ENCODE results near the gene NFKBIA. TPM values are rescaled to one million over a fixed set of nuclear protein-coding genes. Genes with fewer than 3 reads are reported as not detected.
A peak's percentile ranks its signal among the peaks of the same experiment; 100 is the strongest.
"Not testable (repeated sequence)": the region's sequence is repeated elsewhere in the genome, so short reads cannot be mapped to it uniquely, and the experiment has no call there.

NFKBIA gene
- total RNA-seq, 3 donors from 2014 or later = 134 to 180 (median 153) TPM

- Histone ChIP-seq H3K9me3 (peaks cover 11% of the 10 kb centered on the region), H3K36me3 (ENCODE audit: low read depth) (no peaks in the 10 kb centered on the region), H3K4me3 (no peak overlapping the region), H3K4me1 (ENCODE audit: low read depth) (peaks cover 10% of the 10 kb centered on the region)
- TF ChIP-seq CTCF (IDR thresholded peaks at IDR 0.05) = no peak
- DNase-seq (no peak), ATAC-seq (peak; percentile 74)
- intact Hi-C loops (cut with DNase I, micrococcal nuclease) = no loop called here
Observed at GRCh38 chr14:35374263-35374712, 30.3 kb downstream of the NFKBIA start.

- ATAC-seq; DNase-seq; intact Hi-C loops (cut with DNase I, micrococcal nuclease); H3K4me3 ChIP-seq; H3K36me3 ChIP-seq (ENCODE audit: low read depth); H3K4me1 ChIP-seq (ENCODE audit: low read depth): not testable (repeated sequence)
- H3K9me3 ChIP-seq = peaks cover 11% of the 10 kb centered on the region
Observed at GRCh38 chr14:35373208-35373607, 31.3 kb downstream of the NFKBIA start.

GRCh38 chr14:35370969-35371368, 33.6 kb downstream of the NFKBIA start:
- no peak for TF ChIP-seq CTCF (IDR thresholded peaks at IDR 0.05)
- ATAC-seq (no peak), DNase-seq (no peak)
- H3K4me1 ChIP-seq (ENCODE audit: low read depth) = no peaks in the 10 kb centered on the region
- no peak overlapping the region for H3K4me3 ChIP-seq
- peaks cover 11% of the 10 kb centered on the region for H3K9me3 ChIP-seq
- intact Hi-C loops (cut with DNase I, micrococcal nuclease) = no loop called here
- H3K36me3 ChIP-seq (ENCODE audit: low read depth) = no peaks in the 10 kb centered on the region

- intact Hi-C loops (cut with DNase I, micrococcal nuclease) = no loop called here
- TF ChIP-seq CTCF (IDR thresholded peaks at IDR 0.05) = no peak
- peaks cover 11% of the 10 kb centered on the region for H3K9me3 ChIP-seq
- H3K4me3 ChIP-seq = no peak overlapping the region
- H3K36me3 ChIP-seq (ENCODE audit: low read depth) = no peaks in the 10 kb centered on the region
- DNase-seq = no peak
- ATAC-seq = no peak
- H3K4me1 ChIP-seq (ENCODE audit: low read depth) = no peaks in the 10 kb centered on the region
Observed at GRCh38 chr14:35369701-35370191, 34.8 kb downstream of the NFKBIA start.

- H3K4me1 ChIP-seq (ENCODE audit: low read depth) = no peaks in the 10 kb centered on the region
- H3K4me3 ChIP-seq = no peak overlapping the region
- no peak for DNase-seq
- intact Hi-C loops (cut with DNase I, micrococcal nuclease) = no loop called here
- no peaks in the 10 kb centered on the region for H3K36me3 ChIP-seq (ENCODE audit: low read depth)
- no peak for TF ChIP-seq CTCF (IDR thresholded peaks at IDR 0.05)
- no peak for ATAC-seq
- peaks cover 11% of the 10 kb centered on the region for H3K9me3 ChIP-seq
Observed at GRCh38 chr14:35368583-35369392, 35.8 kb downstream of the NFKBIA start.

GRCh38 chr14:35368139-35368460, 36.4 kb downstream of the NFKBIA start:
- peaks cover 11% of the 10 kb centered on the region for H3K9me3 ChIP-seq
- H3K36me3 ChIP-seq (ENCODE audit: low read depth) = no peaks in the 10 kb centered on the region
- no peaks in the 10 kb centered on the region for H3K4me1 ChIP-seq (ENCODE audit: low read depth)
- no peak for TF ChIP-seq CTCF (IDR thresholded peaks at IDR 0.05)
- H3K4me3 ChIP-seq = no peak overlapping the region
- DNase-seq = no peak
- ATAC-seq = no peak
- intact Hi-C loops (cut with DNase I, micrococcal nuclease) = no loop called here
